ENCODE results near the gene LCE2A.

The LCE2A gene

DNA sequence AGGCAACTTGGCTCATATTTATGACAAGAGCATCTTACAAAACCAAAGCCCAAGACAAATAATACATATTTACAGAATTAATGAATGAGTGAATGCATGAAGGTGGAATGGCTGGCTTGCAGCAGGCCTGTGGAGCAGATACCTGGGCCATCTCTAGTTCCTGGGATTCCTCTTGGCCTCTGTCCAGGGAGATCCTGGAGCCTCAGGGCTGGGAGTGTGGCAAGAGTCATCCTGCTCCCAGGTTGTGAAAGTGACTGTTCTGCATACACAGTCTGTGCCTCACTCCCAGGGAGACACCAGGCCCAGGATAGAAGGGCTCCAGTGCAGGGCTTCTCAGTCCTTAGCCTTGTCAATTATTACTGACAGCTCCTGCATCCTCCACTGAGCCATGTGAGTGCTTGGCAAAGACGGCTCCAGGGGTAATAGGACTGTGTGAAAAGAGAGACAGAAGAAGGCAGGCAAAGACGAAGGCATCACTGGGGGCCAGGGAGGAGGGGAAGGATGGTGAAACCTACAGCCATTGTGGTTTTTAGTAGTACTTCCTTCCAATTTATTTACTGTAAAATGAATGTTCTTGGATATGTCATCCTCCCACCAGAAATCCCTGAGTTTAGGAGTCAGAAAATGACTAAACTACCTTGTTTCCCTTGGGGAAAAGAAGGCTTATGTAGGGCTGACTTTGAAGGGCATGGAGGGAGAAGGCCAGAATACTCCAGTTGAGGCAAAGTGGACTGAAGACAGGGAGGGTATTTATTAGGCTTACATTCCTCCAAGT lies 45.4 kb downstream of the LCE2A start:
- DNase-seq (ENCODE audit: low spot score), result no peak

DNA sequence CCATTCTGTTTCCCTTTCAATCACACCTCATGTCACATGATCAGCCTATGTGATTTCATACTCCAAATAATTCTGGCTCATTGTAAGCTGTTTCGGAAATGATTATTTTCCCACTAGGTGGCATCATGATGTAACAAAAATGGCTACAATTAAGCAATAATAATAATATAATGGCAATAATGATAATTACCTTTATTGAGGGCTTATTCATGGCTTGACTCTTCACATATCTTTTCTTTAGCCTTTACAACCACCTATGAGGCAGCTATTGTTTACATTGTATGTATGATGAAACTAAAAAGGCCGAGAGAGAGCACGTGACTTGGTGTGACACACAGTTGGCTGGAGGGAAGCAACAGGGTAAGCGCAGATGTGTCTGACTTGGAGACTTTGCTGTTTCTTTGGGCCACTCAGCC lies 47.2 kb downstream of the LCE2A start:
- DNase-seq (ENCODE audit: low spot score), result no peak

DNA sequence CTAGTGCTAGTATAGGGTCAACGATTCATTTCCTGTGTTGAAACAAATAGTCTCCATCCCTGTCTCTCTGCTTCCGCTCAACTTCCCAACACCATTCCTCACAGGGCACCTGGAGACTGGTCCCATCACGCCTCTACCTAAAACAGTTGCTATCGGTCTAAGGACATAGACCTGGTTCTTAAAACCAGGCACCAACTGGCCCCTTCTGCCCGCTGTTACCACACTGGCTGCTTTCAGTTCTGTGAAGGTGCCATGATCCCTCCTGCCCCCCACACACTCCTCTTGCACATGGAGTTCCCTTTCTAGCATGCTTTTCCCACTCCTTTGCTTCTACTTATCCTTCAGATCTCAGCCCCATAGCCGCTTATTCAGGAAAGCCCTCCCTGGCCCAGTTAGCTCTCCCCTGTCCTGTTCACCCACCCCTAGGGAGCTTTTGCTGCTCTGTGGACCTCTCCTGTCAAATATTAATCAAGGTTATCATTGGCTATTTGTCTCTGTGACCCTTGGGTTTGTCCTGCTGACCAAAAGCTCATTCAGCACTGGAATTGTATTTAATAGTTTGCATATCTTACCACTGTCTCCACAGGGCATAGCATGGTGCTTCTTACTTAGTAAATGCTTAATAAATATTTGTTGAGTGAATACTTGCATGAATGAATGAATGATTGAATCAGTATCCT lies 47.8 kb downstream of the LCE2A start:
- no peak for DNase-seq (ENCODE audit: low spot score)

DNA sequence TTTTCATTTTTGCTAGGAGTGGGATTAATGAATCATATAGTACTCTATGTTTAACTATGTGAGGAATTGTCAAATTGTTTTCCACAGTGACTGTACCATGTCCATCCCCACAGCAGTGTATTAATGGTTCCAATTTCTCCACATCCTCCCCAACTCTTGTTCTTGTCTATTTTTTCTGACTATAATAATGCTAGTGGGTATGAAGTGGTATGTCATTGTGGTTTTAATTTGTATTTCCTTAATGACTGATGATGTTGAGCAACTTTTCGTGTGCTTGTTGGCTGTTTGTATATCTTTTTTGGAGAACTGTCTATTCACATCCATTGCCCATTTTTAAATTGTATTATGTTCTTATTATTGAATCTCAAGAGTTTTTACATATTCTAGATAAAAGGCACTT lies 49.7 kb downstream of the LCE2A start:
- no peak for DNase-seq (ENCODE audit: low spot score)

Data from hematopoietic multipotent progenitor cell treated with erythropoietin and hydrocortisone succinate and interleukin-3 and kit ligand, for 17 days (in vitro differentiated cells).